Measurements from ENCODE around the gene MRAP2. TPM values are rescaled to one million over a fixed set of nuclear protein-coding genes. Genes with fewer than 3 reads are reported as not detected.

Gene MRAP2
- total RNA-seq, 1 experiment from 2014 or later = 0.33 TPM

- no peaks in the 10 kb centered on the region for H3K36me3 Mint-ChIP-seq (ENCODE audit: insufficient read depth, unreplicated experiment)
- no peaks in the 10 kb centered on the region for H3K27me3 Mint-ChIP-seq (ENCODE audit: insufficient read depth, unreplicated experiment)
- no peak overlapping the region for H3K27ac Mint-ChIP-seq (ENCODE audit: low read depth, unreplicated experiment)
- no peak overlapping the region for H3K4me3 Mint-ChIP-seq (ENCODE audit: unreplicated experiment)
- no TSS peak for BruUV-seq (replicated peaks)
- POLR2A ChIA-PET = no interaction called here
- CTCF ChIA-PET = no interaction called here
- H3K4me1 Mint-ChIP-seq (ENCODE audit: insufficient read depth, unreplicated experiment) = no peaks in the 10 kb centered on the region
- intact Hi-C loops (cut with micrococcal nuclease) = no loop called here
- no peaks in the 10 kb centered on the region for H3K9me3 Mint-ChIP-seq (ENCODE audit: unreplicated experiment)
- DNase-seq (ENCODE audit: unreplicated experiment) = no peak
- no peak for TF ChIP-seq CTCF (IDR thresholded peaks at IDR 0.05; ENCODE audit: unreplicated experiment)
Observed at GRCh38 chr6:84003131-84003530, 30.4 kb upstream of the MRAP2 start.

GRCh38 chr6:84003654-84004053 lies 29.9 kb upstream of the MRAP2 start:
- POLR2A ChIA-PET = no interaction called here
- TF ChIP-seq CTCF (IDR thresholded peaks at IDR 0.05; ENCODE audit: unreplicated experiment) = no peak
- H3K4me3 Mint-ChIP-seq (ENCODE audit: unreplicated experiment) = no peak overlapping the region
- no TSS peak for BruUV-seq (replicated peaks)
- no peaks in the 10 kb centered on the region for H3K27me3 Mint-ChIP-seq (ENCODE audit: insufficient read depth, unreplicated experiment)
- no peak overlapping the region for H3K27ac Mint-ChIP-seq (ENCODE audit: low read depth, unreplicated experiment)
- H3K4me1 Mint-ChIP-seq (ENCODE audit: insufficient read depth, unreplicated experiment) = no peaks in the 10 kb centered on the region
- DNase-seq (ENCODE audit: unreplicated experiment) = no peak
- no peaks in the 10 kb centered on the region for H3K36me3 Mint-ChIP-seq (ENCODE audit: insufficient read depth, unreplicated experiment)
- intact Hi-C loops (cut with micrococcal nuclease) = no loop called here
- no peaks in the 10 kb centered on the region for H3K9me3 Mint-ChIP-seq (ENCODE audit: unreplicated experiment)
- CTCF ChIA-PET = interaction anchor here (1.2 kb wide), 1 partner anchor 194 kb away, joined by 3 read pairs; no protein-coding TSS in a partner anchor

- no peaks in the 10 kb centered on the region for H3K36me3 Mint-ChIP-seq (ENCODE audit: insufficient read depth, unreplicated experiment)
- no peaks in the 10 kb centered on the region for H3K27me3 Mint-ChIP-seq (ENCODE audit: insufficient read depth, unreplicated experiment)
- intact Hi-C loops (cut with micrococcal nuclease) = no loop called here
- no peak overlapping the region for H3K27ac Mint-ChIP-seq (ENCODE audit: low read depth, unreplicated experiment)
- ChIA-PET CTCF (no interaction called here), POLR2A (no interaction called here)
- TF ChIP-seq CTCF (IDR thresholded peaks at IDR 0.05; ENCODE audit: unreplicated experiment) = no peak
- no TSS peak for BruUV-seq (replicated peaks)
- H3K4me3 Mint-ChIP-seq (ENCODE audit: unreplicated experiment) = no peak overlapping the region
- no peak for DNase-seq (ENCODE audit: unreplicated experiment)
- H3K4me1 Mint-ChIP-seq (ENCODE audit: insufficient read depth, unreplicated experiment) = no peaks in the 10 kb centered on the region
- H3K9me3 Mint-ChIP-seq (ENCODE audit: unreplicated experiment) = no peaks in the 10 kb centered on the region
Observed at GRCh38 chr6:84007871-84008270, 25.7 kb upstream of the MRAP2 start.

GRCh38 chr6:84013354-84013753 lies 20.2 kb upstream of the MRAP2 start:
- Mint-ChIP-seq H3K36me3 (ENCODE audit: insufficient read depth, unreplicated experiment) (no peaks in the 10 kb centered on the region), H3K27ac (ENCODE audit: low read depth, unreplicated experiment) (no peak overlapping the region), H3K27me3 (ENCODE audit: insufficient read depth, unreplicated experiment) (no peaks in the 10 kb centered on the region), H3K4me1 (ENCODE audit: insufficient read depth, unreplicated experiment) (no peaks in the 10 kb centered on the region), H3K4me3 (ENCODE audit: unreplicated experiment) (no peak overlapping the region), H3K9me3 (ENCODE audit: unreplicated experiment) (no peaks in the 10 kb centered on the region)
- no TSS peak for BruUV-seq (replicated peaks)
- DNase-seq (ENCODE audit: unreplicated experiment) = no peak
- POLR2A ChIA-PET = interaction anchor here (1.1 kb wide), 1 partner anchor 13 kb away, joined by 4 read pairs; no protein-coding TSS in a partner anchor
- CTCF ChIA-PET = no interaction called here
- intact Hi-C loops (cut with micrococcal nuclease) = no loop called here
- no peak for TF ChIP-seq CTCF (IDR thresholded peaks at IDR 0.05; ENCODE audit: unreplicated experiment)

Data from MCF 10A (cell line).